Measurements from ENCODE around the gene CALD1.

- TF ChIP-seq POLR2A (IDR thresholded peaks at IDR 0.05; ENCODE audit: low read depth, low read length) (no peak), POU2F2 (IDR thresholded peaks at IDR 0.05; ENCODE audit: low read depth, low read length) (no peak), POLR2AphosphoS5 (IDR thresholded peaks at IDR 0.05; ENCODE audit: low read depth, low read length) (no peak), SPI1 (IDR thresholded peaks at IDR 0.05; ENCODE audit: low read depth, low read length) (no peak)
Observed at GRCh38 chr7:134855442-134855841, 76.0 kb downstream of the CALD1 start.

All from GM12891 (cell line).